ENCODE measurements around the gene NEAT1.

DNA sequence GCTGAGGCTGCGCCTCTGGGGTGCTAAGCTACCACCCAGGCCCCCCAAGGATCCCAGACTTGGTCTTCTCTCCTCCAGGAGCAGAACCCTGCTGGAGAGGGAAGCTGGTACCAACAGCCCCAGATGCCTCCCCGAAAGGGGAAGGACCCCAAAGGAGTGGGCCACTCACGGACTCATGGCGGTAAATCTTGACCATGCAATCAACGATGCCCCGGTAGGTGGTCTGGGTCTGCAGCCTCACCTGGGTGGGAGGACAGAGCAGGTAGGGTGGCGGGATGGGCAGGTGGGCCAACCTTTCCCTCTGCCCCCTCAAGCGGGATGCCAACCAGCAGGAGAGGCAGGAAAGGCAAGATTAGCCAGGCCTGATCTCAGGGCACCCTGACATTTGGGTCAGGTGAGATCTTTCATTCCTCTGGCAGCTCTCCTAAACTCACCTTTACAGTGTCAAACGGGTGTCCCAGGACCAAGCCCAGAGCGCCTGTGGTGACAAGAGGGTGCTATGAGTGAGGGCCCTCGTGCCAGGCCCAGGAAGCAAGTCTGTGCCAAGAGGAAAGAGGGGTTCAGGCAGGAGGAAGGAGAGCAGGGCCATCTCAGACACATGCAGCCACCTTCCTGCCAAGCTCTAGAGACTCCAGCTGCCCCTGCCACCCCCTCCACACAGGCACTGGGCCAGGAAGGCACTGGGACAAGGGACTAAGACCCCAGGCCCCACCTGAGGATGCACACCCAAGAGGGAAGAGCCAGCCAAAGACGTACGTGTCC, 42.7 kb upstream of the NEAT1 start:
- TF ChIP-seq CTCF (IDR thresholded peaks at IDR 0.05), result no peak
- no peak for TF ChIP-seq POLR2AphosphoS5 (IDR thresholded peaks at IDR 0.05)
- TF ChIP-seq EP300 (IDR thresholded peaks at IDR 0.05), result no peak
